Measurements from ENCODE around the gene HHAT.

The HHAT gene

DNA sequence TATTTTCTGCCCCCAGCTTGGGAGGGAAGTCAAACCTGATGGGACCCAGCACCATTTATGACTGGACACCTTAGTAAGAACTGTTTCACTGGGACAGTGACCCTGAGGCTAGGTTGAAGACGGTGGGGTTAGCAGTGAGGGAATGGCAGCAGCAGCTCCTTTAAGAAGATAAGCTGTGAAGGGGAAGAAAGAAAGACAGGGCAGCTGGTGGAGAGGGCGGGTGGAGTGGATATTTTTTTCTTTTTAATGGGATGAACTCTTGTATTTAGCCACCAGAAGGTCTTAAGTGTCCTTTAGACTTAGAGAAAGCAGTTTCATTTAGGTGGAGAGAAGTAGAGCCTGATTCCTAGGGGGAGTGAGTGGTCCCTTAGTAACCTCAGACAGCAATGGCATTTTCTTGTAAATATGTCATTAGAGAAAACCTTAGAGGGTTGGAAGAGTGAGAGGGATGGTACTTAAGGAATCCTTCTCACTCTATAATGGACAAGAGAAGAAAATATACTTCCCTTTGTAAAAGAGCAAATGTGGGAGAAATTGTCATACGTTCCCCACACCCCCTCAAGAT lies 187.5 kb downstream of the HHAT start:
- H3K4me3 Mint-ChIP-seq = no peak overlapping the region
- H3K27me3 Mint-ChIP-seq (ENCODE audit: low read depth) = peaks cover 4% of the 10 kb centered on the region
- peak overlapping the region in 1 of 3 experiments; percentile 24 for H3K27ac Mint-ChIP-seq
- peaks cover 10% of the 10 kb centered on the region for H3K4me1 Mint-ChIP-seq
- no peaks in the 10 kb centered on the region for H3K9me3 Mint-ChIP-seq
- H3K36me3 Mint-ChIP-seq (ENCODE audit: low read depth) = no peaks in the 10 kb centered on the region
- TF ChIP-seq, protein P1, sequence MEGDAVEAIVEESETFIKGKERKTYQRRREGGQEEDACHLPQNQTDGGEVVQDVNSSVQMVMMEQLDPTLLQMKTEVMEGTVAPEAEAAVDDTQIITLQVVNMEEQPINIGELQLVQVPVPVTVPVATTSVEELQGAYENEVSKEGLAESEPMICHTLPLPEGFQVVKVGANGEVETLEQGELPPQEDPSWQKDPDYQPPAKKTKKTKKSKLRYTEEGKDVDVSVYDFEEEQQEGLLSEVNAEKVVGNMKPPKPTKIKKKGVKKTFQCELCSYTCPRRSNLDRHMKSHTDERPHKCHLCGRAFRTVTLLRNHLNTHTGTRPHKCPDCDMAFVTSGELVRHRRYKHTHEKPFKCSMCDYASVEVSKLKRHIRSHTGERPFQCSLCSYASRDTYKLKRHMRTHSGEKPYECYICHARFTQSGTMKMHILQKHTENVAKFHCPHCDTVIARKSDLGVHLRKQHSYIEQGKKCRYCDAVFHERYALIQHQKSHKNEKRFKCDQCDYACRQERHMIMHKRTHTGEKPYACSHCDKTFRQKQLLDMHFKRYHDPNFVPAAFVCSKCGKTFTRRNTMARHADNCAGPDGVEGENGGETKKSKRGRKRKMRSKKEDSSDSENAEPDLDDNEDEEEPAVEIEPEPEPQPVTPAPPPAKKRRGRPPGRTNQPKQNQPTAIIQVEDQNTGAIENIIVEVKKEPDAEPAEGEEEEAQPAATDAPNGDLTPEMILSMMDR (IDR thresholded peaks at IDR 0.05; ENCODE audit: unreplicated experiment in 3 of 3) = no peak

DNA sequence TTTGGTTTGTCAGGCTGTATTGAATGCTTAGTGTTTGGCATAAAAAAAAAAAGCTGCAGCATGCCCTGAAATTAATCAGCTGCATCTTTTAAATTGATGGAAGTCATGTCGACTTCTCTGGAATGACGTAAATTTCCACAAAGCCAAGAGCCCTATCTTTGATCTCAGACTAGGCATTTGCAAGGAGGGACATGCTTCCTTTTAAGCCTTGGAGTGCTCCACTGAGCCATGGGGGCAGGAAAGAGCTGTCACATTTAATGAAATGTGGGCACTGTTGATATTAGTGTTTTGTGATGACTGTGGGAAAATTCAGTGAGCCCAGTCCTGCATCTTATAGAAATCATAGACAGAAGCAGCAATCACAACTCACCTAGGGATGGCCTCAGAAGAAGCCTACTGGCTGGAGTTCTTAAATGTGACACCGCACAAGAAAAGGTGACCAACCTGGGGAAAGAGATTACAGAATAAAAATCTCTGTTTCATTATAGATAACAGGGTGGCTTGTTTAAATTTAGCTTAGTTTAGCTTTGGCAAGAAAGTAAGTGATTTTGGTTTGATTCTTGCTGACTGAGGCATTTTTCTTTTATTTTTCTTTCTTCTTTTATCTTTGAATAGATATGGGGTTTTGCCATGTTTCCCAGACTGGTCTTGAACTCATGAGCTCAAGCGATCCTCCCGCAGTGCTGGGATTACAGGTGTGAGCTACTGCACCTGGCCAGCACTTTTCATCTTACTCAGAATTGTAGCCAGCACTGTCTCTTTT lies 188.2 kb downstream of the HHAT start:
- H3K27me3 Mint-ChIP-seq (ENCODE audit: low read depth) = peaks cover 4% of the 10 kb centered on the region
- no peaks in the 10 kb centered on the region for H3K36me3 Mint-ChIP-seq (ENCODE audit: low read depth)
- H3K4me3 Mint-ChIP-seq = no peak overlapping the region
- peak overlapping the region in 1 of 3 experiments; percentile 26 for H3K27ac Mint-ChIP-seq
- peaks cover 10% of the 10 kb centered on the region for H3K4me1 Mint-ChIP-seq
- no peaks in the 10 kb centered on the region for H3K9me3 Mint-ChIP-seq
- TF ChIP-seq, protein P1 (IDR thresholded peaks at IDR 0.05; ENCODE audit: unreplicated experiment in 3 of 3) = no peak

DNA sequence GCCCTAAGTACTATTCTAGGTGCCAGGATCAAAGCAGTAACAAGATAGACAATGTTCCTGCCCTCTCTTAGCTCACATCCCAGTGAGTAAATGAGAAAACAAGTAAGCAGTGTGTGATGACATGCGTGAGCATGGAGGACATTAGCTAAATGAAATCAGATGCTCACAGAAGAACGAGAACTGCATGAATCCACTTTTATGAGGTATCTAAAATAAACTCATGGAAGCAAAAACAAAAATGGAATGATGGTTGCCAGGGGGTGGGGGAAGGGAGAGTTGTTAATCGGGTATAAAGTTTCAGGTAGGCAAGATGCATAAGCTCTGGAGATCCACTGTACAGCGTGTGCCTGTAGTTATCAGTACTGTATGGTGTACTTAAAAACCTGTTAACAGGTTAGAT lies 195.1 kb downstream of the HHAT start:
- no peaks in the 10 kb centered on the region for H3K9me3 Mint-ChIP-seq
- TF ChIP-seq, protein P1 (IDR thresholded peaks at IDR 0.05; ENCODE audit: unreplicated experiment in 3 of 3) = no peak
- no peak overlapping the region for H3K27ac Mint-ChIP-seq
- no peaks in the 10 kb centered on the region for H3K27me3 Mint-ChIP-seq (ENCODE audit: low read depth)
- no peak overlapping the region for H3K4me3 Mint-ChIP-seq
- H3K4me1 Mint-ChIP-seq = peaks cover 16% of the 10 kb centered on the region
- no peaks in the 10 kb centered on the region for H3K36me3 Mint-ChIP-seq (ENCODE audit: low read depth)

DNA sequence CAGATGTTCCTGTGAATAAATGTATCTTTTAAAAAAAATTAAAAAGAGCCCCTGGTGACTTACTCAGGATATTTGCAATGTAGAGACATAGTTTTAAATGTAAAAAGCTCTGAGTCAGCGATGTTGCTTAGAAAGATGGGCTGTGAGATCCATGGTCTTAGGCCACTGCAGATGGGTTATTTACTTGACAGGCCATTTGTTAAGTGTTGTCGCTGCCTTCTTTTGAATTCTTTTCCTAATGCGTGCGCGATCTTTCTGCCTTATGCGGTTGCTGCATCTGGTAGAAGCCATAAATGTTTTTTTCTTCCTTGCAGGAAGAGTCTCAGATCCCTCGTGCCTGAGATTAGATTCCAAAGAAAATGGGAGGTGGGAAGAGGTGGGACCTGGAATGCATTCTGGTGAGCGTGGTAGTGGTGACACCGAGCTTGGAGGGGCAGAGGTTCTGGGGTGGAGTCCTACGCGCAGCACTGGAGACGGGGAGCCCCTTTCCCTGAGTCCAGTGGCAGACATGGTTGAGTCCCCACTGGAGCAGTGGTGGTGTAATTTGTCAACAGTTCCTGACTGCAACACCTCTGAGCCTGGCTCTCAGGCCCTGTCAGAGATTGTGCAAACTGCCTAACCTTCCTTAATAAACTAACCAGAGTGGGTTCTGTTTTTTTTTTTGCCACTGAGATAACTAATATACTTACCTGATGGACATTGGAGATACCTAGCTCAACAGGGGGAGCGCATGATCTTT lies 197.2 kb downstream of the HHAT start:
- no peaks in the 10 kb centered on the region for H3K9me3 Mint-ChIP-seq
- H3K27ac Mint-ChIP-seq = peak overlapping the region in 1 of 3 experiments; percentile 10
- TF ChIP-seq, protein P1 (IDR thresholded peaks at IDR 0.05; ENCODE audit: unreplicated experiment in 3 of 3) = no peak
- no peaks in the 10 kb centered on the region for H3K36me3 Mint-ChIP-seq (ENCODE audit: low read depth)
- H3K4me3 Mint-ChIP-seq = no peak overlapping the region
- H3K4me1 Mint-ChIP-seq = peaks cover 16% of the 10 kb centered on the region
- no peaks in the 10 kb centered on the region for H3K27me3 Mint-ChIP-seq (ENCODE audit: low read depth)

DNA sequence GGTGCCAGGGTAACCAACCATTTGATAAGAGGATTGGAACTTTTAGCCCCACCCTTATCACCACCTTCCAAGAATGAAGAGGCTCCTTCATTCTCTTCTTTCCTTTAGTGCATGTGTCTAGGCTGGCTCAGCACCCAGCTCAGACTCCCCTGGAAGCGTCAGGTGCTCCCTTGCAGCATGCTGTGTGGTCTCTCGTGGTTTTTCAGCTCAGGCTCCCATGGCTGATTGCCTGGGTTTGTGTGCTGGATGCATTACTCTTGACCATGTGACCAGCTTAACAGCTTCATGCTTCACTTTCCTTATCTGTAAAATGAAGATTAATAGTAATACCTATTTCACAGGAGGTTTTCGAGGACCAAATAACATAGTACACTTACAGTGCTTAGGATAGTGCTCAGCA lies 198.4 kb downstream of the HHAT start:
- Mint-ChIP-seq H3K4me3 (no peak overlapping the region), H3K27me3 (ENCODE audit: low read depth) (no peaks in the 10 kb centered on the region), H3K27ac (no peak overlapping the region)

More for the DNA sequence above, 198.4 kb downstream of the HHAT start:
- TF ChIP-seq, protein P1 (IDR thresholded peaks at IDR 0.05; ENCODE audit: unreplicated experiment in 3 of 3) = no peak
- H3K4me1 Mint-ChIP-seq = peaks cover 20% of the 10 kb centered on the region
- no peaks in the 10 kb centered on the region for H3K36me3 Mint-ChIP-seq (ENCODE audit: low read depth)
- no peaks in the 10 kb centered on the region for H3K9me3 Mint-ChIP-seq
